Neural crest cell (in vitro differentiated cells): ENCODE data around the gene RPS24. TPM values are rescaled to one million over a fixed set of nuclear protein-coding genes. Genes with fewer than 3 reads are reported as not detected.

ENCODE experiments used
- DNase-seq: peaks from one replicate; pipeline ENCODE4 v3.0.0; 2021; ENCODE audit warnings: low read depth, mixed read lengths, low spot score
- H3K27ac Mint-ChIP-seq: one replicate; pipeline ENCODE4 v1.8.0; 2021; ENCODE audit warnings: mild to moderate bottlenecking, mixed read lengths; ENCODE audit not compliant: unreplicated experiment
- H3K27me3 Mint-ChIP-seq: 2 replicates; pipeline ENCODE4 v1.8.0; 2021; ENCODE audit warnings: low read depth, mild to moderate bottlenecking, mixed read lengths
- H3K36me3 Mint-ChIP-seq: 2 replicates; pipeline ENCODE4 v1.8.0; 2021; ENCODE audit warnings: low read depth, mild to moderate bottlenecking, mixed read lengths
- H3K4me1 Mint-ChIP-seq: 2 replicates; pipeline ENCODE4 v1.8.0; 2021; ENCODE audit warnings: mixed read lengths
- H3K4me3 Mint-ChIP-seq: one replicate; pipeline ENCODE4 v1.8.0; 2021; ENCODE audit warnings: mild to moderate bottlenecking, mixed read lengths
- H3K9me3 Mint-ChIP-seq: 2 replicates; pipeline ENCODE4 v1.8.0; 2021; ENCODE audit warnings: mixed read lengths
- CTCF ChIP-seq: fragments of 200-600 bp; sonication (generic); conservative IDR thresholded peaks from 2 replicates; pipeline ENCODE4 v1.5.0; 2021; ENCODE audit warnings: antibody characterized with exemption, mild to moderate bottlenecking
- total RNA-seq: library from RNA; stranded (reverse); gene quantifications from 2 replicates; pipeline ENCODE4 v1.2.1, GENCODE V29; 2021

RPS24 gene
- total RNA-seq, 1 donor from 2014 or later, result 1,546 TPM

DNA sequence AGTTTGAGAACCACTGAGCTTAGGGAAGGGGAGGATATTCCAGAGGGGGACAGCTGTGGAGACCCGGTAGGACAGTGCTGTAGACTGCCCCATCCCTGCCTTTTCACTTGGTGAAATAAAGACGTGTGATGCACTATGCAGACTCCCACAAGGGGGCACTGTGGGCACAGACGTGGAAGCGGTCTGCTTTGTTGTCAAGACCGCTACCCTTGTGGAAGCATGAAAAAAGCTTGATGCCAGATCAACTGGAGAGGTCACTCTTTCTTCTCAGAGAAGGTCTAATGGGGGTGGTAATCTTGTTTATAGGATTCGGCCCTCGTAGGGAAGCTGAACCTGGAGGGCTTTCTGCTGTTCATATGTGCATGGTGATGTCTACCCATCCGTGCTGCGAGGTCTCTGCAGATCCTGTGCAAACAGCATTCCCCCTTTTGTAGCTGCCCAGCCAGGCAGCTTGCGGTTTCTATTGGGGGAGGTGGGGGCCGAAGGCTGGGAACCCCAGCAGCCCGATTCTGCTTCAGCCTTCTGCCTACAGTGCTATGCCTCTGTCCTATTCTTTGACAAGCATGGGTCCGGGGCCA is 13.7 kb downstream of the RPS24 start:
- peak; percentile 97 for TF ChIP-seq CTCF
- peaks cover 3% of the 10 kb centered on the region for H3K36me3 Mint-ChIP-seq
- no peaks in the 10 kb centered on the region for H3K27me3 Mint-ChIP-seq
- H3K9me3 Mint-ChIP-seq, result no peaks in the 10 kb centered on the region
- peak; percentile 99 for DNase-seq
- peak overlapping the region; percentile 32 for H3K4me3 Mint-ChIP-seq
- peaks cover 21% of the 10 kb centered on the region for H3K4me1 Mint-ChIP-seq
- H3K27ac Mint-ChIP-seq, result no peak overlapping the region

DNA sequence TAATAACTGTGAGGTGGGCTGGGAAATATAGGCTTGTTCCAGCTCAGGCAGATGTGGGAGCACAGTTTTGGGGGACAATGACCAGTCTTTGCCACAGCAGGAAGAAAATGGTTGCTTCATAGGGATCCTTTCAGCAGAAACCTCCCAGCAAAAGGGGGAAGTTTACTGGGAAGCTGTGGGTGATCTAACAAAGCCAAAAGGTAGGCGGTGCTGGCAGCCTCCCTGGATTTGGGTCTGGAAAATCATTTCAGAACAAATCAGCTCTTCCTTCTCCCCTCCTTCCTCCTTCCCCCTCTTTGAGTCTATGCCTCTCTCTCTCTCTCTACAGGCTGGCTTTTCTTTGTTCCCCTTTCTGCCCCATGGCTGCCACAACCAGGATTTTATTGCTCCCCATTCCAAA is 16.2 kb downstream of the RPS24 start:
- Mint-ChIP-seq H3K27ac (no peak overlapping the region), H3K27me3 (no peaks in the 10 kb centered on the region), H3K4me3 (no peak overlapping the region), H3K9me3 (no peaks in the 10 kb centered on the region), H3K36me3 (no peaks in the 10 kb centered on the region), H3K4me1 (peaks cover 18% of the 10 kb centered on the region)
- DNase-seq, result no peak
- no peak for TF ChIP-seq CTCF

- Mint-ChIP-seq H3K36me3 (no peaks in the 10 kb centered on the region), H3K4me3 (no peak overlapping the region), H3K4me1 (peaks cover 5% of the 10 kb centered on the region), H3K27ac (no peak overlapping the region), H3K9me3 (no peaks in the 10 kb centered on the region), H3K27me3 (no peaks in the 10 kb centered on the region)
- TF ChIP-seq CTCF, result no peak
- DNase-seq, result no peak
Observed at GRCh38 chr10:78053211-78053868, 19.7 kb downstream of the RPS24 start.

- no peak for TF ChIP-seq CTCF
- Mint-ChIP-seq H3K36me3 (no peaks in the 10 kb centered on the region), H3K27ac (peak overlapping the region; percentile 81), H3K4me3 (no peak overlapping the region), H3K4me1 (no peaks in the 10 kb centered on the region), H3K9me3 (no peaks in the 10 kb centered on the region), H3K27me3 (no peaks in the 10 kb centered on the region)
- DNase-seq, result no peak
Observed at GRCh38 chr10:78058562-78058961, 24.9 kb downstream of the RPS24 start.

- H3K27ac Mint-ChIP-seq, result no peak overlapping the region
- H3K36me3 Mint-ChIP-seq, result no peaks in the 10 kb centered on the region
- no peak for TF ChIP-seq CTCF
- H3K9me3 Mint-ChIP-seq, result no peaks in the 10 kb centered on the region
- no peak overlapping the region for H3K4me3 Mint-ChIP-seq
- no peaks in the 10 kb centered on the region for H3K4me1 Mint-ChIP-seq
- DNase-seq, result no peak
- H3K27me3 Mint-ChIP-seq, result no peaks in the 10 kb centered on the region
Observed at GRCh38 chr10:78059906-78060702, 26.4 kb downstream of the RPS24 start.
